Measurements from ENCODE around the gene ZFAND6.
"Not testable (repeated sequence)": the region's sequence is repeated elsewhere in the genome, so short reads cannot be mapped to it uniquely, and the experiment has no call there.

The ZFAND6 gene

GRCh38 chr15:80099662-80100061 lies 40.2 kb downstream of the ZFAND6 start:
- not testable (repeated sequence) for DNase-seq

GRCh38 chr15:80100247-80100646 lies 40.8 kb downstream of the ZFAND6 start:
- no peak for DNase-seq

GRCh38 chr15:80105193-80105592 lies 45.7 kb downstream of the ZFAND6 start:
- no peak for DNase-seq

- no peak for DNase-seq
These were observed 46.1 kb downstream of the ZFAND6 start for GRCh38 chr15:80105595-80105994.

- no peak for DNase-seq
These were observed 46.6 kb downstream of the ZFAND6 start for GRCh38 chr15:80106051-80106450.

- no peak for DNase-seq
These were observed 47.7 kb downstream of the ZFAND6 start for GRCh38 chr15:80107204-80107603.

- no peak for DNase-seq
These were observed 48.3 kb downstream of the ZFAND6 start for GRCh38 chr15:80107774-80108173.

- no peak for DNase-seq
These were observed 49.9 kb downstream of the ZFAND6 start for GRCh38 chr15:80109388-80109787.

- no peak for DNase-seq
These were observed 51.4 kb downstream of the ZFAND6 start for GRCh38 chr15:80110920-80111319.

GRCh38 chr15:80114114-80114513 lies 54.6 kb downstream of the ZFAND6 start:
- no peak for DNase-seq

GRCh38 chr15:80115021-80115420 lies 55.5 kb downstream of the ZFAND6 start:
- no peak for DNase-seq

- no peak for DNase-seq
These were observed 59.5 kb downstream of the ZFAND6 start for GRCh38 chr15:80118956-80119355.

GRCh38 chr15:80120636-80121035 lies 61.2 kb downstream of the ZFAND6 start:
- no peak for DNase-seq

- no peak for DNase-seq
These were observed 62.1 kb downstream of the ZFAND6 start for GRCh38 chr15:80121546-80121945.

GRCh38 chr15:80123034-80123433 lies 63.6 kb downstream of the ZFAND6 start:
- no peak for DNase-seq

- not testable (repeated sequence) for DNase-seq
These were observed 67.8 kb downstream of the ZFAND6 start for GRCh38 chr15:80127253-80127652.

- DNase-seq: no peak
These were observed 68.4 kb downstream of the ZFAND6 start for GRCh38 chr15:80127911-80128310.

- DNase-seq: no peak
These were observed 72.9 kb downstream of the ZFAND6 start for GRCh38 chr15:80132382-80132781.

- DNase-seq: no peak
These were observed 77.4 kb downstream of the ZFAND6 start for GRCh38 chr15:80136854-80137253.

GRCh38 chr15:80138961-80139360 lies 79.5 kb downstream of the ZFAND6 start:
- DNase-seq: no peak

GRCh38 chr15:80140909-80141308 lies 81.4 kb downstream of the ZFAND6 start:
- DNase-seq: no peak

- DNase-seq: no peak
These were observed 82.6 kb downstream of the ZFAND6 start for GRCh38 chr15:80141916-80142598.

GRCh38 chr15:80142646-80143045 lies 83.2 kb downstream of the ZFAND6 start:
- no peak for DNase-seq

- DNase-seq: no peak
These were observed 91.7 kb downstream of the ZFAND6 start for GRCh38 chr15:80151148-80151547.

GRCh38 chr15:80151576-80151975 lies 92.1 kb downstream of the ZFAND6 start:
- no peak for DNase-seq
